Caki2 (cell line): ENCODE measurements around the gene KRTAP13-1. TPM values are rescaled to one million over a fixed set of nuclear protein-coding genes. Genes with fewer than 3 reads are reported as not detected.
A peak's percentile ranks its signal among the peaks of the same experiment; 100 is the strongest.

Experiments used
- DNase-seq: peaks from one replicate; pipeline ENCODE4 v3.0.0-alpha.2; 2015; ENCODE audit warnings: low read depth
- in situ Hi-C: cut with HindIII; loops from 2 replicates; pipeline ENCODE4 v1.10.0; 2016; ENCODE audit warnings: low sequenced_read_pairs, low pct_unique_long_range_greater_than_20kb, mixed read lengths
- total RNA-seq: library from RNA; depleted of rRNA; stranded (reverse); fragments of >200 nt; shearing (Covaris generic); gene quantifications from 2 replicates; pipeline ENCODE4 v1.2.3, GENCODE V29; 2014; ENCODE audit warnings: low replicate concordance; rRNA removed

KRTAP13-1 gene, protein sequence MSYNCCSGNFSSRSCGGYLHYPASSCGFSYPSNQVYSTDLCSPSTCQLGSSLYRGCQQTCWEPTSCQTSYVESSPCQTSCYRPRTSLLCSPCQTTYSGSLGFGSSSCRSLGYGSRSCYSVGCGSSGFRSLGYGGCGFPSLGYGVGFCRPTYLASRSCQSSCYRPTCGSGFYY
- total RNA-seq, result not detected in 2 replicates

DNA sequence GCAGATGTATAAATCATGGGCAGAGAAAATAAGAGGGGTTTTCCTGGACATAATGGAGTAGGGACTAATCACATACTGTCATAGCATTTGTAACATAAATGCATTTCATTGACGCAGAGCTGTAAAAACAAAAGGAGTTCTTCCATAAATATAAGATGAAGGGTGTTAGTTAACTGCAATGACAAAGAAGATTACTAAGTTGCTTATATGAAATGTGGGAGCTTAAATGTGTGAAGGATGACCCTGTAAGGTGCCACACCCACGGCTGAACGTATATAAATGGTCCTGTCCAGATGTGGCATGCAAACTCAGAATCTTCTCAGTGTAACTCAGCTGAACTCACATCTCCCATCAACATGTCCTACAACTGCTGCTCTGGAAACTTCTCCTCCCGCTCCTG, at the start of gene KRTAP13-1:
KRTAP13-1 (plus strand) TSS at position 301 of the 400 bp plus-strand sequence; CDS start at position 357, 56 bp downstream.
- DNase-seq, result no peak
- in situ Hi-C loops, result no loop called here

DNA sequence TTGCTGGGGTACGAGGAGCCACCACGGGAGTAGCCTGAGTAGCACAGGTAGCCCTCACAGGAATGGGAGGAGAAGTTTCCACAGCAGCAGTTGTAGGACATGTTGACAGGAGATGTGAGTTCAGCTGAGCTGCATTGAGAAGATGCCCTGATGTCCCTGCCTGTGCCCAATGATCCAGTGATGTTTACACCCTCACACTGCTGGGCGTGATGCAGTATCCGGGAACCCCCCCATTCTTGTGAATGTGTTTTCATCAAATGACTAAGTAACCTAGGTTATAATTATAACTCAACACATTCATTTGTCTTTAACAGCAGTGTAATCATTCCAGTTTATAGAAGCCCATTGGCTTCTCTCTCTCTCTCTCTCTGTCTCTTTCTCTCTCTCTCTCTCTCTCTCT, 47.3 kb upstream of the KRTAP13-1 start, which contains the start of gene KRTAP23-1:
KRTAP23-1 (minus strand) TSS at position 101 of the 400 bp plus-strand sequence; CDS start at position 101, 0 bp downstream.
- in situ Hi-C loops, result no loop called here

DNA sequence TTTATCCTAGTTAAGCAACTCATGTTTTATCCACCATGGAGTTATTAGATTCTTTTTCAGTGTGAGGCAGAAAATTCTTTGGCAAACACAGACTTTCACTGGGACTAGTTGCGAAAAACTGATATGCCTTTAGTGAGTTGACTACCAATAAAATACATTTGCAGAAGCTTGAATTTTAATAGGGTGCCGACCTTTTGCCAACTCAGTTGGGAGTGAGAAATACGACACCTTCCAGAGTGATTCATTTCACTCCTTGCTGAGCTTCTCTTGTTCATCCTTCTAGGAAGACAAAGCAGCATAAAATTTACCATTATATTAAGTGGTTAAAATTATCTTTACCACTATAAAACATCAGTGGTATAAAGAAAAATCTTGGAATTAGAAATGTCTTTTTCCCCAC, 46.3 kb upstream of the KRTAP13-1 start:
- no peak for DNase-seq
- in situ Hi-C loops, result no loop called here

More for the DNA sequence above, 47.3 kb upstream of the KRTAP13-1 start, which contains the start of gene KRTAP23-1:
- no peak for DNase-seq

DNA sequence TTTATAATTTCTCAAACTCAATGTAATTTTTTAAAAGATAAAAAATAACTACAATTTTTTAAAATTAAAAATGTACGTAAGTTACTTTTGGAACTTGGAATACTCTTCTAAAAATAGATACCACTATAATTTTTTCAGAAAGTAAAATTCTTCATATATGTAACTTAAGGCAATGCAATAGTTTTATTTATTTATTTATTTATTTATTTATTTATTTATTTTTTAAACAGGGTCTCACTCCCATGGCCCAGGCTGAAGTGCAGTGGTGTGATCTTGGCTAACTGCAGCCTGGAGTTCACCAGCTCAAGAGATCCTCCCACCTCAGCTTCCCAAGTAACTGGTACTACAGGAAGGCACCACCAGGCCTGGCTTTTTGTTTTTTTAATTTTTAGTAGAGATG, 44.3 kb upstream of the KRTAP13-1 start:
- no peak for DNase-seq

DNA sequence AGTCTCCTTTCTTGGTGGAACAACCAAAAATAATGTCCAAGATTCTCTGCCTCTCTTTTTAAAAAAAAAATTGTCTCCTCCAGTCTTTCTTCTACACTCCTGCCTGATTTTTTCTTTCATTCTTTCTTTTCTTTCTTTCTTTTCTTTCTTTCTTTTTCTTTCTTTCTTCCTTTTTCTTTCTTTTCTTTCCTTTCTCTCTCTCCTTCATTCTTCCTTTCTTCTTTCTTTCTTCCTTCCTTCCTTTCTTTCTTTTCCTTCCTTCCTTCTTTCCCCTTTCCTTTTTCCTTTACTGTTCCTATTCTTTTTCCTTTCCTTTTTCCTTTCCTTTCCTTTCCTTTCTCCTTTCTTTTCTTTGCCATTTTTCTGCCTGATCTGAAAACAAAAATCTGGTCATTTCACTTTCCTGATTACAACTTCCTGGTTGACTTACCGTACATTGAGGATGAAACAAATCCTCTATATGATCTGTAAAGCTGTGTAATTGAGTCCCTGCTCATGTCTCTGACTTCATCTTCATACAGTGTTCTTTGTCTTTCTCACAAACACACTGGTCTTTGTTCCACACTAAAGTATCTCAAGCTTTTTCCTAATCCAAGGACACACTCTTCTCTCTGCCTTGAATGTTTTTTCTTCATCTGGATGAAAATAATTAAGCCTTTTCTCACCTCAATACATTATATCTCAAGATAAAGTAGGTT, 41.4 kb upstream of the KRTAP13-1 start:
- in situ Hi-C loops, result no loop called here

More for the DNA sequence above, 44.3 kb upstream of the KRTAP13-1 start:
- in situ Hi-C loops, result no loop called here

DNA sequence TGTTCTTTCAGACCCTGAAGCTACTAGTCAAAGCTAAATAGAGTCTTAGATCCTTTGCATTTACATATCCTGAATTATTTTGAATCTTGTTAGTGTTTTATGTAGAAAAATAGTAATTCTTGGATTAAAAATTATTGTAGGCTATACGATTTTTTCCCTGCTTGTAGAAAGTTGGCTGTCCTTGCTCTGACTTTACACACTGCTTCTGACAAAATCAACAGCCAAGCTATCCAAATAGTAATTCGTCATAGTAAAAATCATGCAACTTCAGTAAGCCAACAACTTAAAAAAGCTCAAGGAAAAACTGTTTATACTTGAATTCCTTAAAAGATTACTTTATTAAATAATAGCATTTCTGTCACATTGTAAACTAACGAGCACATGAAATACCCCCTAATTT, 39.9 kb upstream of the KRTAP13-1 start:
- in situ Hi-C loops, result no loop called here
- DNase-seq, result no peak

More for the DNA sequence above, 41.4 kb upstream of the KRTAP13-1 start:
- no peak for DNase-seq

DNA sequence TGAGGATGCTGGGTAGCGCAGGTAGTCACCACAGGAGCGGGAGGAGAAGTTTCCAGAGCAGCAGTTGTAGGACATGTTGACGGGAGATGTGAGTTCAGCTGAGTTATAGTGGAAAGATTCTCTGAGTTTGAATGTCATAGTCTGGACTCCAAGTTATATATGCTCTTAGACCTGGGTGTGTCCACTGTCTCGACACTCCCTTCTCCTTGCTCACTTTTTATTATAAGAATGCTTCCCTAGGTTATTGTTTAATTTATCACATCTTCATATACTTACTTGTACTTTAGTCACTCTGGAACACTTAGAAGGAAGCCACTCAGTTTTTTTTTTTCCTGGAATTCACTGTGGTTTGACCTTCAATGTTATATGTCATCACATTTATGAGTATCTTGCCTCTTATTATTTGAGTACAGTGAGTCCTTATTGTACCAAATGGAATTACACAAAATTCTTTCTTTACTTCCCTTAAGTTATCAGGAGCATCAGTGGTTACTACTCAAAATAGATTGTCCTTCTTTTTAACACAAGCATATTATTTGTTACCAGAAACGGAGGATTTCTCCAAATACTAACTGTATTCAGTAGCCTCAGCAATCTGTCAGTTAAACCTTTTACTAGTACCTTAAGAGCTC, 23.6 kb upstream of the KRTAP13-1 start, which contains the start of gene KRTAP13-2:
KRTAP13-2 (minus strand) TSS at position 133 of the 632 bp plus-strand sequence; CDS start at position 75, 58 bp downstream.
- in situ Hi-C loops, result no loop called here
- no peak for DNase-seq

DNA sequence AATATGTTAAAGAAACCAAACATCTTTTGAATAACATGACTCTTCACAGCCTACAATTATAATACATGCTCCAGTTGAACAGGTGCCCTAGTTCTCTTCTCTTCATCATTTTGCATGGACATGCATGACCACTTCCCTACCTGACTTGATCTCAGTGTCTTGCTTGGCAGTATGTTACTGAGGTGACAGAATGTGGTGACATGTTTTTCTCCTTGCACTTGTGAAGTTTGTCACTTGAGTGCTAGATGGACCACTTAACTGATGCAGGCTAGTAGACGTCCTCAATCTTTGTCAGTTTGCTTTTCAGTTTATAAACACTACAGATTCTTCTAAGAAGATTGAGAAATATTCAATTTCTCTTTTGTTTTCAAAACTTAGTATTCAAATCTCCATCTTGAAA, 13.6 kb upstream of the KRTAP13-1 start:
- in situ Hi-C loops, result no loop called here
- no peak for DNase-seq

DNA sequence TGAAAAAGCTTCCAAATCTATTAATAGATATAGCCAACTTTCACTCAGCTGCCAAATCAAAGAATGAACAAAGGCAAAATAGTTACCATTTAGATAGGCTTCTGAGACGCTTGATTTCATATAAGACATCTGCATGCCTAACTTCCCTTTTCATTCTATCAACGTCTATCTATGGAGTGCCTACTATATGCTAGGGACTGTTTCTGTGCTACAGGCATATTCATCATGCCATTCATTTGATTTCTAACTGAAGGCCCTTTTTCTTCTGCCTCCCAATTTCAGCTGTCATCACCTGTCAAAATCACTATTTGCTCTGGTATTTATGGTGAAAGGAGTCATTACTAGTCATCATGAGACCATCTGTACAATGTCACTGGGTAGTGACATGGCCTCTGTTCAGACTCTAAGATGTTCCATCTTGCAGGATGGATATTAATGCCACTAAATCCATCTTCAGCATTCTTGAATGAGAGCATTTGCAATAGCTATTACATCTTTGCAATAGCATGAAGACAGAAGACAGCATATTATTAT, 4.3 kb upstream of the KRTAP13-1 start:
- in situ Hi-C loops, result no loop called here
- DNase-seq, result no peak

DNA sequence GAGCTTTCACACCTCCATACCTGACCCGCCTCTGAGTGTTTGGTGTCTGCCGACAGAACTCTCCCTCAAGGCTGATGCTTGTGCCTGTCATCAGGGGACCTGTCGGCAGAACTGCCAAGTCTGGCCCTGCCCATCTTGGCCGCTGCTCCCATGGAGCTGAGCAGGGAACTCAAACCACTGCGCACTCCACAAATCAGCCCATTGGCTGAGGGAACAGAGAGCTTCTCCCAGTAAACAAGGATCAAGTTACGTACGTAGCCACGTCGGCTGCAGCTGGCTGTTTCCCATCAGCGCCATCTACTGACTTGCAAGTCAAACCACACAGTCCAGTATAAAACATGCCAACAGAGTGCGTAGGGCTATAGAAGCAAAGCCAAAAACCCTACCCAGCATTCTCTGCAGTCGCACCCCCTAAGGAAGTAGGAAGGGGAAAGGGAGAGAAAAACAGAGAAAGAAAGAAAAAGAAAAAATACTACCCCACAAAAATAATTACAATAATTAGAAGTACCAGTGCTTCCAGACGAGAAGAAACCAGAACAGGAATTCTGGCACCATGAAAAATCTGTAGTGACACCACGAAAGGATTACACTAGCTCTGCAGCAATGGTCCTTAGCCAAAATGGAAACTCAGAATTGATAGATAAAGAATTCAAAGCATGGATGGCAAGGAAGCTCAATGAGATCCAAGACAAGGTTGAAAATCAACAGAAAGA, 13.1 kb downstream of the KRTAP13-1 start:
- in situ Hi-C loops, result no loop called here
- DNase-seq, result peak; percentile 90

DNA sequence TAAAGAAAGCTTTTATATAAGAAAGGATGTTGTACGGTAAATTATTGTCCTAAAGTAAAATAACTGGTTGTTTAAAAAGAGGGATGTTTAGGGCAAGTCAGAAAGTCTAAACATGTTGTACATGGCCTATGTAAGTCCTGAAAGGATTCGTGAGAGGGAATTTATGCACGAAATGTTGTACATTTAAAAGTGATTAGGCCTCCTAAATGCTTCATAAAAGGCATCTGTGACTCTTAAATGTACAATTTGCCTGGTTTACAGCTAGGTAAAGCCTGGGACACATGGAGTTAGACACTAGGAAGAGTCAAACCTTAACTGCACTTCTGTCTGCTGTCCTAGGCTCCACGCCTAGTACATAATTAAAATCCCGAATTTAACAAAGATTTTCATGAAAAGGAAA, 20.2 kb downstream of the KRTAP13-1 start:
- DNase-seq, result no peak
- in situ Hi-C loops, result no loop called here

DNA sequence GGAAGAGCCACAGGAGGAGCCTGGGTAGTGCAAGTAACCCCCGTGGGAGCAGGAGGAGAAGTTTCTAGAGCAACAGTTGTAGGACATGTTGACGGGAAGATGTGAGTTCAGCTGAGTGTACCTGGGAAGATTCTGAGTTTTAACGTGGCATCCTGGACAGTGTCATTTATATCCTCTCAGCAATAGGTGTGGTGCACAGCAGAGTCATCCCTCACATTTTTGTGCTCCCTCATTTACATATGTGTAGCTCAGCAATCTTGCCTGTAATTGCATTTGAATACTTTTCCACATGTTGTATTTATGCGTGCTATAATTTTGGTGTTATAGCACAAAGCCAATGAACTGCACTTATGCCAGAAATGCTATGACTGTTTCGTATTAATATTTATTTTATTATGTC, 30.0 kb downstream of the KRTAP13-1 start, which contains the start of gene KRTAP13-3:
KRTAP13-3 (minus strand) TSS at position 101 of the 400 bp plus-strand sequence; CDS start at position 87, 14 bp downstream.
- in situ Hi-C loops, result no loop called here
- DNase-seq, result no peak

DNA sequence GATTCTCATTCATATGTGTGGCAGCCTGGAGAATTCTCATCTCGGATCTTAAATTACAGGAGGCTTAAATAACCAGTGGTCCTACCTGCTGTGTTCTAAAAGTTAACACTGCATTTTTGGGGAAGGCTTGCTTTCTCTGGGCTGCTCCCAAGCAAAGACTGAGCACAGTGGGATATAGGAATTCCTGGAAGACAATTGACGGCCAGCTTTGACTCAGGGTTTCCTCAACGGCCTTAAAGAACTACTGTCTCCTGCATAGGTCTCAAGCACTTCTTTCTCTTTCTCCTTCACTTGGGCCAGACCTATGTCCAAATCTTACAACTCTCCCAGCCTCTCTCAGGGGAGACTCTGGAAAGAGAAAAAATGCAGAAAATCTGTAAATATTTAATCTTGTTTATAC, 30.9 kb downstream of the KRTAP13-1 start:
- DNase-seq, result no peak
- in situ Hi-C loops, result no loop called here

DNA sequence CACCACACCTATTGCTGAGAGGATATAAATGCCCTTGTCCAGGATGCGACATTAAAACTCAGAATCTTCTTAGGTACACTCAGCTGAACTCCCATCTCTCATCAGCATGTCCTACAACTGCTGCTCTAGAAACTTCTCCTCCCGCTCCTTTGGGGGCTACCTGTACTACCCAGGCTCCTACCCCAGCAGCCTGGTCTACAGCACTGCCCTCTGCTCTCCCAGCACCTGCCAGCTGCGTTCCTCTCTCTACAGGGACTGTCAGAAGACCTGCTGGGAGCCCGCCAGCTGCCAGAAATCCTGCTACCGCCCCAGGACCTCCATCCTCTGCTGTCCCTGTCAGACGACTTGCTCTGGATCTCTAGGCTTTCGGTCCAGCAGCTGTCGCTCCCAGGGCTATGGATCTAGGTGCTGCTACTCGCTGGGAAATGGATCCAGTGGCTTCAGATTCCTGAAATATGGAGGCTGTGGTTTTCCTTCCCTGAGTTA, 34.4 kb downstream of the KRTAP13-1 start, which contains the start of gene KRTAP13-4:
KRTAP13-4 (plus strand) TSS at position 51 of the 486 bp plus-strand sequence; CDS start at position 107, 56 bp downstream.
- in situ Hi-C loops, result no loop called here
- no peak for DNase-seq

DNA sequence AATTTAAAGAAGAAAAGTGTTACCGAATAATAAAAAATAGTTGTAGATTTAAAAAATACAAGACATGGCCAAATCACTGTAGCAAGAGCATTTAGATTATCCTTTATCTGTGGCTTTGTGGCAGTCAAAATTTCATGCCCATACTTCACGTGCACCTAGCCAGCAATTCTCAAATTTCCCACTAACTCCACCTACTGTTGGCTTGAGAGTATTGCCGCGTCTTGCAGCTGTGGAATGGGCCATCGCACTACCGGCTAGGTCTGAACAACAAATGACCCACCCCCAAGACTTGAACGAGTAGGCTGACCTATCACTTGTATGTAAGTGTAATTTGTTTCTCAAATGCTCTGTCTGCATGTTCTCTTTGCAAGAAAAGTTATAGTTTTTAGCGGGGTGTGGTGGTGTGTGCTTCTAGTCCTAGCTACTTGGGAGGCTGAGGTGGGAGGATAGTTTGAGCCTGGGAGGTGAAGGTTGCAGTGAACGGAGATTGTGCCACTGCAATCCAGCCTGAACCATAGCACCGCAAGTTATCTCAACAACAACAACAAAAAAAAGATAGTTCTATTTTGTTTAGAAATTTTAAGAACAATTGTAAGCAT, 38.3 kb downstream of the KRTAP13-1 start:
- peak; percentile 26 for DNase-seq
- in situ Hi-C loops, result no loop called here

DNA sequence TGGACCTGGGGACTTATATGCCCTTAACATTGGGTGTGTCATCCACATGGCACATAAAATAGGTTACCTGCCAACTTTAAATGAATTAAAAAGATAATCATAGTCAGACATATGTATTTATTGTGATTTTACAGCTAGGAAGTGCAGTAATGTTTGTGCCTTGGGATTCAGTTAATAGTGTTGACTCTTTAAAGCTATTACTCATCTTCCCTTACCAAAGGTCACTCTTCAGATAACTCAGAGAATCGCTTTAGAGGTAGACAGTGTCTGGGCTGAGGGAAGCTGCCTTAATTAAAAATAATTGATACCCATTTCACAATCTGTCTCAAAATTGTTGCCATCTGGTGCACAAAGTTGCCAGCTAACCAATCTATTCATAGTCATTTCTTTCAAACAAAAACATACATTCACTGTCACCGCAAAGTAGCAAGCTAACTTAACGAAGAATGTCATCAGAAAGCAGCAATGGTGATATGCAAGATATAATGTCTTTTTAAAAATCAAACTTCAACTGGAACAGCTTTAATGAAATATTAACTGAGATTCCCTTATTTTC, 41.3 kb downstream of the KRTAP13-1 start:
- no peak for DNase-seq
- in situ Hi-C loops, result no loop called here

DNA sequence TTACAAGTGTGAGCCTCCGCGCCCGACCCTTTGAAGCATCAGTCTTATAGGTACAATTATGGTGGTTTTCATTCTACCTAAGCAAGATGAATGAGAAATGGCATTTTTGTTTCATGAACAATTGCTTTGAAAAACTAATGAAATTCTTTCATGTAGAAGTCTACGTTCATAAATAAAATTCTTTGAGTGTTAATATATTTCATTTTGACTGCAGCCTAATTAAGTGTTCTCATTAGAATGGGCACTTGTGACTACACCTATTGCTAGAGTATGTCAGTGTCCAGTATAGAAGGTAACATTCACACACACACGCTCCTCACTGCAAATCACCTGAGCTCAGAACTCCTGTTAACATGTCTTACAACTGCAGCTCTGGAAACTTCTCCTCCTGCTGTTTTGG, 44.1 kb downstream of the KRTAP13-1 start, which contains the start of gene KRTAP15-1:
KRTAP15-1 (plus strand) TSS at position 301 of the 400 bp plus-strand sequence; CDS start at position 354, 53 bp downstream.
- DNase-seq, result no peak
- in situ Hi-C loops, result no loop called here
